ENCODE data around the gene TBC1D17.

TBC1D17 gene

DNA sequence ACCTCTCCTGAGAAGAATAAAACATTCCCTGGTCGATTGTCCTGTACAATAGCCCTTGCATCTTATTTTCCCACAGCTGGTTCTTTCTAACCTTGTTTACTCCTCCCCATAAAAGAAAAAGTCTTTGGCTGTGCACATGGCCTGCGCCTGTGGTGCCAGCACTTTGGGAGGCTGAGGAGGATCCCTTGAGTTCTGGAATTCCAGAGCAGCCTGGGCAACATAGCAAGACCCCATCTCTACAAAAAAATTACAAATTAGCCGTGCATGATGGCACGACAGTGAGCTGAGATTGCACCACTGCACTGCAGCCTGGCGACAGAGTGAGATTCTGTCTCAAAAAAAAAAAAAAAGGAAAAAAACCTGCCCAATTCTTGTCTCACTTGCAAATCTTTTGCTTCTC lies 59.0 kb downstream of the TBC1D17 start:
- H3K9me2 ChIP-seq (replicated peaks; ENCODE audit: insufficient read depth, low read length) = no peaks in the 10 kb centered on the region
- H3K27ac ChIP-seq (ENCODE audit: low read depth, low read length) = no peak overlapping the region
- H3K4me2 ChIP-seq (ENCODE audit: low read depth, low read length, poor library complexity, severe bottlenecking) = no peak overlapping the region
- TF ChIP-seq, protein P1, sequence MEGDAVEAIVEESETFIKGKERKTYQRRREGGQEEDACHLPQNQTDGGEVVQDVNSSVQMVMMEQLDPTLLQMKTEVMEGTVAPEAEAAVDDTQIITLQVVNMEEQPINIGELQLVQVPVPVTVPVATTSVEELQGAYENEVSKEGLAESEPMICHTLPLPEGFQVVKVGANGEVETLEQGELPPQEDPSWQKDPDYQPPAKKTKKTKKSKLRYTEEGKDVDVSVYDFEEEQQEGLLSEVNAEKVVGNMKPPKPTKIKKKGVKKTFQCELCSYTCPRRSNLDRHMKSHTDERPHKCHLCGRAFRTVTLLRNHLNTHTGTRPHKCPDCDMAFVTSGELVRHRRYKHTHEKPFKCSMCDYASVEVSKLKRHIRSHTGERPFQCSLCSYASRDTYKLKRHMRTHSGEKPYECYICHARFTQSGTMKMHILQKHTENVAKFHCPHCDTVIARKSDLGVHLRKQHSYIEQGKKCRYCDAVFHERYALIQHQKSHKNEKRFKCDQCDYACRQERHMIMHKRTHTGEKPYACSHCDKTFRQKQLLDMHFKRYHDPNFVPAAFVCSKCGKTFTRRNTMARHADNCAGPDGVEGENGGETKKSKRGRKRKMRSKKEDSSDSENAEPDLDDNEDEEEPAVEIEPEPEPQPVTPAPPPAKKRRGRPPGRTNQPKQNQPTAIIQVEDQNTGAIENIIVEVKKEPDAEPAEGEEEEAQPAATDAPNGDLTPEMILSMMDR (IDR thresholded peaks at IDR 0.05; ENCODE audit: insufficient read depth, low read length, poor library complexity, severe bottlenecking) = no peak
- no peak for TF ChIP-seq EZH2phosphoT487 (conservative IDR thresholded peaks at IDR 0.05; ENCODE audit: low read length)
- peaks cover 7% of the 10 kb centered on the region for H3K36me3 ChIP-seq (ENCODE audit: low read length)
- no peaks in the 10 kb centered on the region for H3K9me3 ChIP-seq (ENCODE audit: insufficient read depth, low read length)
- H3K27me3 ChIP-seq (ENCODE audit: low read length) = no peaks in the 10 kb centered on the region
- no peaks in the 10 kb centered on the region; the same call in 1 of the 2 replicates for H4K20me1 ChIP-seq (ENCODE audit: low read depth, low read length)
- H3K9ac ChIP-seq (ENCODE audit: low read length) = no peak overlapping the region
- H2AFZ ChIP-seq (ENCODE audit: low read depth, low read length, severe bottlenecking) = no peak overlapping the region
- no peaks in the 10 kb centered on the region for H3K79me2 ChIP-seq (ENCODE audit: insufficient read depth, low read length)
- no peak overlapping the region for H3K4me3 ChIP-seq (ENCODE audit: insufficient read depth, low read length, poor library complexity, severe bottlenecking)
- peaks cover 12% of the 10 kb centered on the region for H3F3A ChIP-seq (ENCODE audit: insufficient read depth)

DNA sequence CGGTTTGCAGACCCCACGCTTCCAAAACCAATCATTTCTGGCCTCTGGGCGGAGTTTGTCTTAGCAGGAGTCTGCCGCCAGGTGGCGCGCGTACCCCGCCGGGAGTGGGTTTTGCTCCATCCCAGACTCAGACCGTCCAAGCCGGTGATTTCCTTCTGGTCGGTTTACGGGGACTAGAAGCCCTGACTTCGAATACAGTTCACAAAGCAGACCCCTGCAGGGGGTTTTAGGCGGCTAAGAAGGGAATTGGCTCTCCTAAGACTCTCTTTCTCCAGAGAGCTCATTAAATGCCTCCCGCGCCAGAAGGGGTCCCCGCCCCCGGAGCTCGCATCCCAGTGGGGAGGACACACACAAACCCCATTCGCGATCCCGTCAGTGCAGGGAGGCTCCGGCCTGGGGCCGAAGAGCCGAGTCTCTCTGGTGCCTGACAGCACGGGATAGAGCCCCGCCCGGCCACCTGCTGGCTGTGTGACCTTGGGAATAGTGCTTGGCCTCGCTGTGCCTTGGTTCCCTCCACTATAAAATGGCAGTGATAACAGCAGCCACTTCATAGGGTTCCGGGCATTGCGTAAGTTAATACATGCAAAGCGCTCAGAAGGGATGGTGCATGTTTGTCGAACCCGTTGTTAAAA lies 60.4 kb downstream of the TBC1D17 start:
- Histone ChIP-seq H3K4me3 (ENCODE audit: insufficient read depth, low read length, poor library complexity, severe bottlenecking) (no peak overlapping the region), H2AFZ (ENCODE audit: low read depth, low read length, severe bottlenecking) (no peak overlapping the region)

More for the DNA sequence above, 60.4 kb downstream of the TBC1D17 start:
- Histone ChIP-seq H4K20me1 (ENCODE audit: low read depth, low read length) (no peaks in the 10 kb centered on the region), H3K9me3 (ENCODE audit: insufficient read depth, low read length) (no peaks in the 10 kb centered on the region), H3K9me2 (replicated peaks; ENCODE audit: insufficient read depth, low read length) (no peaks in the 10 kb centered on the region), H3K4me2 (ENCODE audit: low read depth, low read length, poor library complexity, severe bottlenecking) (peak overlapping the region; percentile 35), H3F3A (ENCODE audit: insufficient read depth) (peaks cover 6% of the 10 kb centered on the region), H3K79me2 (ENCODE audit: insufficient read depth, low read length) (no peaks in the 10 kb centered on the region), H3K36me3 (ENCODE audit: low read length) (no peaks in the 10 kb centered on the region; the same call in 1 of the 2 replicates), H3K9ac (ENCODE audit: low read length) (no peak overlapping the region), H3K27me3 (ENCODE audit: low read length) (no peaks in the 10 kb centered on the region), H3K27ac (ENCODE audit: low read depth, low read length) (no peak overlapping the region)
- TF ChIP-seq, protein P1 (IDR thresholded peaks at IDR 0.05; ENCODE audit: insufficient read depth, low read length, poor library complexity, severe bottlenecking) = peak; percentile 97
- no peak for TF ChIP-seq EZH2phosphoT487 (conservative IDR thresholded peaks at IDR 0.05; ENCODE audit: low read length)

All from SU-DHL-6 (cell line).